K562 (cell line): ENCODE results near the gene CTPS2. TPM values are rescaled to one million over a fixed set of nuclear protein-coding genes. Genes with fewer than 3 reads are reported as not detected.

ENCODE experiments used
- C11orf30 ChIP-seq: fragments of 450-650 bp; IDR thresholded peaks from 2 replicates; pipeline ENCODE4 v1.6.1; 2016; ENCODE audit warnings: low read depth, mild to moderate bottlenecking
- CBFA2T2 ChIP-seq: fragments of 450-650 bp; conservative IDR thresholded peaks from 2 replicates; pipeline ENCODE4 v1.6.1; 2017; ENCODE audit warnings: mild to moderate bottlenecking
- E2F5 ChIP-seq: sonication (generic); formaldehyde crosslinking; IDR thresholded peaks from 2 replicates; pipeline ENCODE4 v1.8.0; 2022; ENCODE audit warnings: mild to moderate bottlenecking, missing genetic modification reagents
- ELF1 ChIP-seq: fragments of 200-800 bp; sonication (Bioruptor generic); IDR thresholded peaks from 2 replicates; pipeline ENCODE4 v1.6.1; 2016; ENCODE audit warnings: missing genetic modification characterization, missing compliant biosample characterization
- HDAC1 ChIP-seq, 2 experiments: fragments of 450-650 bp; IDR thresholded peaks; 2 replicates each; pipeline ENCODE4 v1.6.1; 2016 to 2017; ENCODE audit warnings: inconsistent platforms in 1 of 2, mild to moderate bottlenecking in 1 of 2, moderate library complexity in 1 of 2
- HINFP ChIP-seq: fragments of 450-650 bp; conservative IDR thresholded peaks from 2 replicates; pipeline ENCODE4 v1.6.1; 2016; ENCODE audit warnings: missing genetic modification characterization, low read depth, mild to moderate bottlenecking, control low read depth, missing compliant biosample characterization
- HLTF ChIP-seq: fragments of 450-650 bp; IDR thresholded peaks from 2 replicates; pipeline ENCODE4 v1.6.1; 2016
- HNRNPLL ChIP-seq: fragments of 200-400 bp; formaldehyde crosslinking; IDR thresholded peaks from 2 replicates; pipeline ENCODE4 v1.6.1; 2017; ENCODE audit warnings: low read length, low read depth, mild to moderate bottlenecking; ENCODE audit not compliant: poor library complexity, severe bottlenecking
- HNRNPUL1 ChIP-seq: fragments of 200-400 bp; formaldehyde crosslinking; IDR thresholded peaks from 2 replicates; pipeline ENCODE4 v1.6.1; 2017; ENCODE audit warnings: low read length
- JUNB ChIP-seq: fragments of 450-650 bp; formaldehyde crosslinking; conservative IDR thresholded peaks from 2 replicates; pipeline ENCODE4 v1.4.0; 2020; ENCODE audit warnings: mild to moderate bottlenecking
- KDM2B ChIP-seq: fragments of 250-450 bp; sonication (Bioruptor Pico); IDR thresholded peaks from 2 replicates; pipeline ENCODE4 v1.8.0; 2021; ENCODE audit warnings: mild to moderate bottlenecking, moderate library complexity
- MAFK ChIP-seq: IDR thresholded peaks from 2 replicates; pipeline ENCODE4 v1.6.1; 2011; ENCODE audit warnings: low read length, improper control_type of control experiment
- MCM5 ChIP-seq: fragments of 450-650 bp; IDR thresholded peaks from 2 replicates; pipeline ENCODE4 v1.6.1; 2016; ENCODE audit warnings: low read depth
- MED1 ChIP-seq: sonication (generic); formaldehyde crosslinking; IDR thresholded peaks from 2 replicates; pipeline ENCODE4 v1.8.1; 2023; ENCODE audit warnings: missing genetic modification reagents, borderline replicate concordance
- MXI1 ChIP-seq: IDR thresholded peaks from 2 replicates; pipeline ENCODE4 v1.6.1; 2011; ENCODE audit warnings: low read depth, mild to moderate bottlenecking, improper control_type of control experiment, low read length
- PHF8 ChIP-seq: fragments of 200-600 bp; sonication (generic); IDR thresholded peaks from 2 replicates; pipeline ENCODE4 v1.6.1; 2012; ENCODE audit warnings: mixed run types, mild to moderate bottlenecking, inconsistent platforms, low read length, moderate library complexity, borderline replicate concordance
- RBM14 ChIP-seq: fragments of 200-400 bp; formaldehyde crosslinking; IDR thresholded peaks from 2 replicates; pipeline ENCODE4 v1.6.1; 2018; ENCODE audit warnings: low read depth, mild to moderate bottlenecking, low read length, moderate library complexity, borderline replicate concordance; ENCODE audit not compliant: insufficient read depth
- RBM34 ChIP-seq: fragments of 200-400 bp; formaldehyde crosslinking; IDR thresholded peaks from 2 replicates; pipeline ENCODE4 v1.6.1; 2018; ENCODE audit warnings: low read length, borderline replicate concordance; ENCODE audit not compliant: insufficient read depth
- RBM39 ChIP-seq: fragments of 200-400 bp; formaldehyde crosslinking; optimal IDR thresholded peaks from 2 replicates; pipeline ENCODE3; 2018; ENCODE audit warnings: low read depth, low read length
- SAFB2 ChIP-seq: fragments of 200-400 bp; formaldehyde crosslinking; IDR thresholded peaks from 2 replicates; pipeline ENCODE4 v1.6.1; 2018; ENCODE audit warnings: borderline replicate concordance, low read length, low read depth, moderate library complexity; ENCODE audit not compliant: severe bottlenecking
- TBL1XR1 ChIP-seq, 2 experiments: IDR thresholded peaks; 2 replicates each; pipeline ENCODE4 v1.6.1; 2012; ENCODE audit warnings: improper control_type of control experiment in 2 of 2, low read length in 2 of 2, mild to moderate bottlenecking in 1 of 2
- ZNF696 ChIP-seq: fragments of 250-450 bp; sonication (Bioruptor Pico); conservative IDR thresholded peaks from 2 replicates; pipeline ENCODE4 v1.4.0; 2020; ENCODE audit warnings: mild to moderate bottlenecking, moderate library complexity
- polyA plus RNA-seq, 8 experiments: library from polyadenylated mRNA; depleted of rRNA in 4 of 8; stranded (reverse) in 5 of 8; unstranded in 3 of 8; fragments of >200 nt; fragmentation: Nextera tagmentation in 2 of 8; fragmentation: Illumina TruSeq in 1 of 8; extraction: Ambion mirVana in 2 of 8; extraction: Trizol in 1 of 8; gene quantifications; 2 replicates each; pipeline versions ENCODE4 v1.2.1 to v1.2.3, GENCODE V29; 2011 to 2014; ENCODE audit warnings: inconsistent platforms in 1 of 8, missing spikeins in 1 of 8
- total RNA-seq, 7 experiments: library from RNA; depleted of rRNA in 6 of 7; stranded (reverse); fragments of >200 nt in 6 of 7; fragmentation: Illumina TruSeq in 2 of 7; extraction: Trizol in 2 of 7; gene quantifications; 2 replicates each; pipeline versions ENCODE4 v1.2.1 to v1.2.3, GENCODE V29; 2011 to 2021; ENCODE audit warnings: low replicate concordance in 1 of 7
- TF ChIP-seq, protein P1 (sequence below): sonication (generic); formaldehyde crosslinking; IDR thresholded peaks from 2 replicates; pipeline ENCODE4 v1.8.0; 2023; ENCODE audit warnings: mild to moderate bottlenecking, missing genetic modification reagents

Gene CTPS2
- total and polyA plus RNA-seq, 9 of the 15 experiments (the other 6 are each of a cell fraction or from before 2014, with no cell fraction given), result 5.4 to 19.5 (median 14.1) TPM

GRCh38 chrX:16719334-16720084 lies 7.0 kb upstream of the CTPS2 start, which contains the start of gene SYAP1 (continued):
- TF ChIP-seq HNRNPLL, result peak; percentile 74
- TF ChIP-seq JUNB (CRISPR knock-in tag), result no peak
- no peak for TF ChIP-seq MAFK
- no peak for TF ChIP-seq SAFB2
- peak; percentile 82 for TF ChIP-seq ELF1 (tag)
- no peak for TF ChIP-seq KDM2B (CRISPR knock-in tag)
- TF ChIP-seq HNRNPUL1, result no peak
- no peak for TF ChIP-seq HINFP
- TF ChIP-seq TBL1XR1 (IDR thresholded peaks at IDR 0.05; ENCODE audit: low read length in 2 of 2), result peak in 1 of 2 experiments; percentile 72; a peak in 1 of 4 replicates
- TF ChIP-seq, protein P1, sequence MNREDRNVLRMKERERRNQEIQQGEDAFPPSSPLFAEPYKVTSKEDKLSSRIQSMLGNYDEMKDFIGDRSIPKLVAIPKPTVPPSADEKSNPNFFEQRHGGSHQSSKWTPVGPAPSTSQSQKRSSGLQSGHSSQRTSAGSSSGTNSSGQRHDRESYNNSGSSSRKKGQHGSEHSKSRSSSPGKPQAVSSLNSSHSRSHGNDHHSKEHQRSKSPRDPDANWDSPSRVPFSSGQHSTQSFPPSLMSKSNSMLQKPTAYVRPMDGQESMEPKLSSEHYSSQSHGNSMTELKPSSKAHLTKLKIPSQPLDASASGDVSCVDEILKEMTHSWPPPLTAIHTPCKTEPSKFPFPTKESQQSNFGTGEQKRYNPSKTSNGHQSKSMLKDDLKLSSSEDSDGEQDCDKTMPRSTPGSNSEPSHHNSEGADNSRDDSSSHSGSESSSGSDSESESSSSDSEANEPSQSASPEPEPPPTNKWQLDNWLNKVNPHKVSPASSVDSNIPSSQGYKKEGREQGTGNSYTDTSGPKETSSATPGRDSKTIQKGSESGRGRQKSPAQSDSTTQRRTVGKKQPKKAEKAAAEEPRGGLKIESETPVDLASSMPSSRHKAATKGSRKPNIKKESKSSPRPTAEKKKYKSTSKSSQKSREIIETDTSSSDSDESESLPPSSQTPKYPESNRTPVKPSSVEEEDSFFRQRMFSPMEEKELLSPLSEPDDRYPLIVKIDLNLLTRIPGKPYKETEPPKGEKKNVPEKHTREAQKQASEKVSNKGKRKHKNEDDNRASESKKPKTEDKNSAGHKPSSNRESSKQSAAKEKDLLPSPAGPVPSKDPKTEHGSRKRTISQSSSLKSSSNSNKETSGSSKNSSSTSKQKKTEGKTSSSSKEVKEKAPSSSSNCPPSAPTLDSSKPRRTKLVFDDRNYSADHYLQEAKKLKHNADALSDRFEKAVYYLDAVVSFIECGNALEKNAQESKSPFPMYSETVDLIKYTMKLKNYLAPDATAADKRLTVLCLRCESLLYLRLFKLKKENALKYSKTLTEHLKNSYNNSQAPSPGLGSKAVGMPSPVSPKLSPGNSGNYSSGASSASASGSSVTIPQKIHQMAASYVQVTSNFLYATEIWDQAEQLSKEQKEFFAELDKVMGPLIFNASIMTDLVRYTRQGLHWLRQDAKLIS (CRISPR knock-in tag), result no peak; the same call in 1 of the 2 replicates
- no peak for TF ChIP-seq MCM5
- no peak for TF ChIP-seq RBM39
- TF ChIP-seq C11orf30, result peak; percentile 77
- TF ChIP-seq RBM34, result no peak
- TF ChIP-seq HLTF, result no peak
- TF ChIP-seq RBM14, result no peak
- no peak for TF ChIP-seq E2F5 (CRISPR knock-in tag)
- TF ChIP-seq ZNF696, result no peak
- peak; percentile 84; the same call in 1 of the 2 replicates for TF ChIP-seq PHF8
- TF ChIP-seq CBFA2T2, result no peak
- TF ChIP-seq MXI1, result no peak
- TF ChIP-seq MED1 (CRISPR knock-in tag), result no peak
- peak in 1 of 2 experiments; percentile 49; a peak in 1 of 4 replicates for TF ChIP-seq HDAC1 (IDR thresholded peaks at IDR 0.05)
